Measurements from ENCODE around the gene DENND10.
"Not testable (repeated sequence)": the region's sequence is repeated elsewhere in the genome, so short reads cannot be mapped to it uniquely, and the experiment has no call there.

The DENND10 gene

DNA sequence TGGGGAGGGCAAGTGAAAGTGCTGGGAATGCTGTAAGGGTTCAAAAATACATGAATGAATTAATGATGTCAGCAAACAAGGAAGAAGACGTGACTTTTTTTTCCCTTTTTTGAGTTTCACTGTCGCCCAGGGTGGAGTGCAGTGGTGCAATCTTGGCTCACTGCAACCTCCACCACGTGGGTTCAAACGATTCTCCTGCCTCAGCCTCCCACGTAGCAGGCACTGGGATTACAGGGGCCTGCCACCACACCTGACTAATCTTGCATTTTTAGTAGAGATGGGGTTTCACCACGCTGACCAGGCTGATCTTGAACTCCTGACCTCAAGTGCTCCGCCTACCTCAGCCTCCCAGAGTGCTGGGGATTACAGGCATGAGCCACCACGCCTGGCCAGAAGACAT, 30.0 kb downstream of the DENND10 start:
- peak; percentile 12 for DNase-seq

DNA sequence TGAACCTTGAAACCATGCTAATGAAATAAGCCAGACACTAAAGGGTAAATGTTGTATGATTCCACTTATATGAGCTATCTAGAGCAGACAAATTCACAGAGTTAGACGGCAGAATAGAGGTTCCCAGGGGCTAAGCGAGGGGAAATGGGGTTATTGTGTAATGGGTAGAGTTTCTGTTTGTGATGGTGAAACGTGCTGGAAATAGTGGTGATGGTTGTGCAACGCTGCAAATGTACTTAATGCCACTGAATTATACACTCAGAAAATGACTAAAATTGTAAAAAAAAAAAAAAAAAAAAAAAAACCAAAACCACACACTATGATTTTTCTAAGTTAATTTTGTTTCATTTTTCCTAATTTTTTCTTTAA, 31.6 kb downstream of the DENND10 start:
- DNase-seq = peak; percentile 95

DNA sequence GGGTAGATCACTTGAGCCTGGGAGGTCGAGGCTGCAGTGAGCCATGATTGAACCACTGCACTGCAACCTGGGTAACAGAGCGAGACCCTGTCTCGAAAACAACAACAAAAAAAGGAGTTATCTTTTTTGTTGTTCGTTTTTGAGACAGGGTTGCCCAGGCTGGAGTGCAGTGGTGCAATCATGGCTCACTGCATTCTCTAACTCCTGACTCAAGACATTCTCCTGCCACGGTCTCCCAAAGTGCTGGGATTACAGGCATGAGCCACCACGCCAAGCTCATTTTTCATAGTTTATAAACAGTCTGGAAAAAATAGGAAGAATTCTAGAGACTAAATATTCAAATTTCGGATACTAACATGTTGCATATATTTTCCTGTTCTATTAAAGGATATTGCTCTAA, 32.2 kb downstream of the DENND10 start:
- DNase-seq = no peak

DNA sequence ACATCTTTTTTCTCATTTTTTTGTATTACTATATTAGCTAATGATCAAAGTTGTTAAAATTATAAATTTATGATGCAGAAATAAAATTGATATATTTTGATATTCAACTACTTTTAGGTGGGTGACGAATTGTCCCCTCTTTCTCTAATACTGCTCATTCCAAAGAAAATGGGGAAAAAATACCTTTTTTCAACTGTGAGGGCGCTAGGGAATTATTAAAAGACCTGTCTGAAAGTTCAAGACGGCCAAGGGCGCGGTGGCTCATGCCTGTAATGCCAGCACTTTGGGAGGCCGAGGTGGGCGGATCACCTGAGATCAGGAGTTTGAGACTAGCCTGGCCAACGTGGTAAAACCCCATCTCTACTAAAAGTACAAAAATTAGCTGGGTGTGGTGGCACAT, 34.0 kb downstream of the DENND10 start:
- DNase-seq = not testable (repeated sequence)

DNA sequence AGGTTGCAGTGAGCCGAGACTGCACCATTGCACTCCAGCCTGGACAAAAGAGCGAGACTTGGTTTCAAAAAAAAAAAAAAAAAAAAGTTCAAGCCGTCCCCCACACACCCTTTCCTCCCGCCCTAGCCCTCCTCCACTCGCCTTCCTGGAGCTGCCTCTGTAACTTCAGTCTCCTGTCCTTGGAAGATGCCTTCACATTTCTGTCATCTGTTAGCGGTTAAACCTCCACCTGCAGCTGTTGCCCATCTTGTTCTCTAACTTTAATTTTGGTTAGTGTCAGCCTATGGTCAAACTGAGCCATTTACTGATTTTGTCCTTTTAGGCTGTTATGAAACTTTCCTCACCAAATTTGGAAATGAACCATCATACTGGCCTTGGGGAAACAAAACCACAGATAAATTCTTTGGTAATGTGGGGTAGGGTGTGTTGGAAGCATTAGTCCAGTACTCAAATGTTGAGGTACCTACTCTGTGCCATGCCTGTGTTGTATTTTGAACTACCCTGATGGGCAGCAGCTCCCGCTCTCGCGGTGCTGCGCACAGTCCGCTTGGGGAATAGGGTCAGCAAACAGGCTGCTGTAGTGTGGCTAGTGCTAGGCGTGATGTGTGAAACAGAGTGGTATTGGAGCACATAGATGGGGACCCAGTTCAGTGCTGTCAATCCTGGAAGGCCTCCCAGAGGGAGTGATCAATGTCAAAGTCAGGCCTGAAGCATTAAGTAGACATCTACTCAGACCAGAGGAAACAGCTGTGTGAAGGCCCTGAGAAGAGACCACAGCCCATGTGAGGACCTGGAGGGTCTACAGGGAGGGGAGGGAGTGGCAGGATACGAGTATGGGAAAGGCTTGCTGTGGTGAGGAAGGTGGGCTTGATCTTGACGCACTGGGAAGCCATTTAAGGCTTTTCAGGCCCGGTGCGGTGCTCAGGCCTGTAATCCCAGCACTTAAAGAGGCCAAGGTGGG, 34.7 kb downstream of the DENND10 start:
- peak; percentile 85 for DNase-seq

DNA sequence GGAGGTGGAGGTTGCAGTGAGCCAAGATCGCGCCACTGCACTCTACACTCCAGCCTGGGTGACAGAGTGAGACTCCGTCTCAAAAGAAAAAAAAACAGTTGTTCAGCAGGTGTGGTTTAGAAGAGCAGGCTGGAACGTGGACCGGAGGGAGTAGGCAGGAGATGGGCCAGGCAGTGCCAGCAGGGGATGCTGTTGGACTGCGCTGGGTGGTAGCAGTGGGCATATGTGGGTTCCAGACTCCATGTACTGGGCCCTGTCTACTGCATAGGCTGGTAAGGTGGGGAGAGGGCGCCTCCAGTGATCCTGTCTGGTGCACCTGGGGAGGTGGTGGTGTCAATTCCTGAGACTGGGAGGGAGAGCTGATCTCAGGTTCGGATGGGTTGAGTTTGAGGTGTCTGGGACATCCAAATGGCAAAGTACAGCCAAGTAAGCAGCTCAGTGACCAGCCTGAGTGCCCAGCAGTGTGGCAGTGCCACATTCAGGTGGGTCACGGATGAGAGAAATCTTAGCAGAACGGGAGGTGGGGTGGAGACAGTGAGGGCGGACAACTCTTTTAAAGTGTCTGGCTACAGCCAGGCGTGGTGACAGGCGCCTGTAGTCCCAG, 35.7 kb downstream of the DENND10 start:
- peak; percentile 58 for DNase-seq

DNA sequence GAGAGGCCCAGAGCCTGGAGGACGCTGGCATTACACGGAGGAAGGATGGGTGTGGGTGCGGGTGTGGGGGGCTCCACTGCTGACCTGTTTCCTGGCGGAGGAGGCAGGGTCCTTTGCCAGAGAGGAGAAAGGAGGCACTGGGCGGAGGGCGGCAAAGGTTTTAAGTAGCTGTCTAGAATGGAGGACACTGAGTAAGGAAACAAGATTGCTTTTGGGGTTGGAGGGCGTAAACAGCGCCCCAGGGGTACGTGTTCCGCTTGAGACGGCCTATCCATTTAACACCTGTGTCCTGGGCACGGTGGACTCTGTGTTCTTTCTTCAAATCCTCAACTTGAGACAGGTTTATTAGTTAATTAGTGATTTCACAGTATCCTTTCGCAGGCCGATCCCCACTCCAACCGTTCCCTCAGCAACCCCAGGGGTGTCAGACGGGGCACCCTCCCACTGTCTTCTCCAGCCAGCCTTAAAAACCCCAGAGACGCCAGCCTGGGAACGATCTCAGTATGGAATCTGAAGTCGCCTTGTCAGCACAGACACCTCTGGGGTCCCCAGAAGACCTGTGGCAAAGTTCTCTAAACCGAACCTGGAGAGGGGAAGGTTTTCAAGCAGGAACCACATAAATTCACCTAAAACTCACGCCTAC, 36.8 kb downstream of the DENND10 start:
- no peak for DNase-seq

DNA sequence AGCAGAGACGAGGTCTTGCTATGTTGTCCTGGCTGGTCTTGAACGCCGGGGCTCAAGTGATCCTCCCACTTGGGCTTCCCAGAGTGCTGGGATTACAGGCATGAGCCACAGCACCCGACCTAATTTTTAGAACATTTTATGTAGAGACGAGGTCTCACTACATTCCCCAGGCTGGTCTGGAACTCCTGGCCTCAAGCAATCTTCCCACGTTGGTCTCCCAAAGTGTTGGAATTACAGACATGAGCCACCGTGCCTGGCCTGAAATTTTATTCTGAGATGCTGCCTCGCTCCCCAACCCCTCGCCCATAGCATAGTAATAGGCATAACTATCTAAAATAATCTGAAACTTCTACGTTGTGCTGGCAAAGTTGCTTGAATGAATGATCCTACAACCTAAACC, 39.7 kb downstream of the DENND10 start:
- no peak for DNase-seq

DNA sequence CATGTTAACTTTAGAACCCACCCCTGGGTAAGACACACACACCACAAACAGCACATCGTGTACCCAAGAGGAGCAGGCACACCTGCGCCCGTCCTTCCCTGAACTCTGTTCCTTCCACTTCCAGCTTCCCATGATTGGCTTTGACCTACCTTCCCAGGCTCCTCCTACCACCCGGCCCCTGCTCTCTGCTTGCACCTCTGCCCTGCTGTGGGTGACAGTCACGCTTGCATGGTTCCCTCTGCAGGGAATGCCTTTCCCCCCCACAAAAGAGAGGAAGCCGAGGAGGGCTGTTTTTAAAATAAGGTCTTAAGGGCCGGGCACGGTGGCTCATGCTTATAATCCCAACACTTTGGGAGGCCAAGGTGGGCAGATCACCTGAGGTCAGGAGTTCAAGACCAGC, 45.2 kb downstream of the DENND10 start:
- DNase-seq = no peak

DNA sequence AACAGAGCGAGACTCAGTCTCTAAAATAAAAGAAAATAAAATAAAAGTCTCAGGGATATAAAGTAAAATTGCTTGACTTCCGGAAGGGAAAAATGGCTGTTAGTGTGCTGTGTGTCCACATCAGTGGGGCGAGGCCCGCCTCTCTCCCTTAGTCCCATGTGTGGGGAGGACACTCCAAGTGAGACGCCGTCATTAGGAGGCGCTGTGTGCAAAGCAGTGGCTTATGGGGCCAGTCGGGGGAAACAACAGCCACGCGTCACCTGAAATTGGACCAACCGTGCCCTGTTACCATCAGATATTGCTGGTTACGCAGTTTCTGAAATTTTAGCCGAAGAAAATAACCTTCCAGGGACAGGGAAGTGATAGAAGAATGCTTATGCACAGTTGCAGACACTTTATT, 45.8 kb downstream of the DENND10 start:
- DNase-seq = no peak

DNA sequence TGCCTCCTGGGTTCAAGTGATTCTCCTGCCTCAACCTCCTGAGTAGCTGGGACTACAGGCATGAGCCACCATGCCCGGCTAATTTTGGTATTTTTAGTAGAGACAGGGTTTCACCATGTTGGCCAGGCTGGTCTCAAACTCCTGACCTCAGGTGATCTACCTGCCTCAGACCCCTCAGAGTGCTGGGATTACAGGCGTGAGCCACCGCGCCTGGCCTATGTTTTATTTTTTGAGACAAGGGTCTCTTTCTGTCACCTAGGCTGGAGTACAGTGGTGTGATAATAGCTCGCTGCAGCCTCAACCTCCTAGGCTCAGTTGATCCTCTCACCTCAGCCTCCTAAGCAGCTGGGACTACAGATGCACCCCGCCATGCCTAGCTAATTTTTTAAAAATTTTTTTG, 47.7 kb downstream of the DENND10 start:
- DNase-seq = not testable (repeated sequence)

DNA sequence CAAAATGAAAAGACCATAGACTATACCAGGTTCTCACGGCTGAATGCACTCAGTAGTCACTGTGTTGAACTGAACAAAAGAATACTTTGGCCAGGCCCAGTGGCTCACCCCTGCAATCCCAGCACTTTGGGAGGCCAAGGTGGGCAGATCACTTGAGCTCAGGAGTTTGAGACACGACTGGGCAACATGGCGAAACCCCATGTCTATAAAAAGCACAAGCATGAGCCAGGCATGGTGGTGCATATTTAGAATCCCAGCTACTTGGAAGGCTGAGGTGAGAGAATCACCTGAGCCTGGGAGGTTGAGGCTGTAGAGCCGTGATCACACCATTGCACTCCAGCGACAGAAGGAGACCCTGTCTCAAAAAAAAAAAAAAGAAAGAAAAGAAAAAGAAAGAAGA, 49.1 kb downstream of the DENND10 start:
- DNase-seq = no peak

DNA sequence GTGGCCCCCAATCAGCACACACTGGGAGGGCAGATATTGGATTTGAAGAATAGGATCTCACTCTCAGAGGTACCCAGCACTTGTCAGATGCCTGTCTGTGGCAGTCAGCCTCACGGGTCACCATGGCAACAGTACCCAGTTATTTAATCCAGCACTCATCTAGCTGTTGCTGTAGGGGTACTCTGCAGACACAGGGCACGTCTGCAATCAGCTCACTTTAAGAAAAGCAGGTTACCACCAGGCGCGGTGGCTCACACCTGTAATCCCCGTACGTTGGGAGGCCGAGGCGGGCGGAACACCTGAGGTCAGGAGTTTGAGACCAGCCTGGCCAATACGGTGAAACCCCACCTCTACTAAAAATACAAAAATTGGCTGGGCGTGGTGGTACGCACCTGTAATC, 49.7 kb downstream of the DENND10 start:
- DNase-seq = no peak

DNA sequence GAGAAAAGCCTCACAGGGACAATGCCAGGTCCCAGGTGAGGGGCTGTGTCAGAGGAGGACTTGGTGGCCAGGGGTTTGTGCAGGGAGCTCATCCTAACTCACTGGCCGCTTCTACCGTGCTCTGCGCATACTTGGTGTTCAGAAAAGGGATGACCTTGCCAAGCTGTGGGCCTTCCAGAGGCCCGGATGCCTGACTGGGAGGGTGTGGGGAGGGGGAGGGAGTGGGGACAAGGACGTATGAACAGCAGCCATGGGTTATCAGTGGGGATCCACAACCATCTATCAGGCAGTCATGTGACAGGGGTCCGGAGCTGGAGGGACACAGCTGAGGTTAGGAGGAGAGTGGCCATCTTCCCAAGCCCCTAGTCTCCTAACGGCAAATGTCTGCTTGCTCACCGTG, 55.4 kb downstream of the DENND10 start:
- DNase-seq = no peak

DNA sequence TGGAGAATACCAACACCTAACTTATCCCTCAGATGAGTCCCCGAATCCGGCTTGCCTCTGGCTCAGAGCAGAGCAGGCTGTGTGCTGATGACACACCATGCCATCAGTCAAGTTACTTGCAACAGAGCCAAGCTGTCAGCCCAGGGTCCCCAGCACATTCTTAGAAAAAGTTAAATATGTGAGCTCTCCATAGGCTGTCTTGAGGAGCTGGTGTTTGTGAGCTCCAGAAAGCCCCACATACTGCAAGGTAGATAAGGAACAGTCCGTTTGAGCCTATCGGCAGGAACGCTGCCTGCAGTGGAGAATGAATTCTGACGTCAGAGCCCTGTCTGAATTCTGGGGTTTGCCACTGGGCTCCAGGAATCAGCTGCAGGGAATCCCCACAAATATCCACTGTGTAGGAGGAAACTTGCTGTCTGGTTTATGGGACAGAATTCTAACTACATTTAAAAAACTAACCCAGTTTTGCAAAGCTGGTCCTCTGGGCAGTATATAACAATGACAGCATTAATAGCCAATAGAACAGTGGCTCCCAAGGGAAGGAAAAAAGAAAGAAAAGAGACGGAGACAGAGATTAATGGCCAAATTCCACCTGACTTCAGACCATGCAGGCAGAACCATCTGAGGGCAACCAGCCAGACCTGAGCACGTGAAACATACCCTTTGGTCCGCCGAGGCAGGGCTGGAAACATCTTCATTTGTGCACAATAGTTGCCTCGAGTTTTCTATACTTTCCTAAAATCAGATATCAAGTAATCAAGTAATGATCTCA, 58.0 kb downstream of the DENND10 start:
- DNase-seq = no peak

DNA sequence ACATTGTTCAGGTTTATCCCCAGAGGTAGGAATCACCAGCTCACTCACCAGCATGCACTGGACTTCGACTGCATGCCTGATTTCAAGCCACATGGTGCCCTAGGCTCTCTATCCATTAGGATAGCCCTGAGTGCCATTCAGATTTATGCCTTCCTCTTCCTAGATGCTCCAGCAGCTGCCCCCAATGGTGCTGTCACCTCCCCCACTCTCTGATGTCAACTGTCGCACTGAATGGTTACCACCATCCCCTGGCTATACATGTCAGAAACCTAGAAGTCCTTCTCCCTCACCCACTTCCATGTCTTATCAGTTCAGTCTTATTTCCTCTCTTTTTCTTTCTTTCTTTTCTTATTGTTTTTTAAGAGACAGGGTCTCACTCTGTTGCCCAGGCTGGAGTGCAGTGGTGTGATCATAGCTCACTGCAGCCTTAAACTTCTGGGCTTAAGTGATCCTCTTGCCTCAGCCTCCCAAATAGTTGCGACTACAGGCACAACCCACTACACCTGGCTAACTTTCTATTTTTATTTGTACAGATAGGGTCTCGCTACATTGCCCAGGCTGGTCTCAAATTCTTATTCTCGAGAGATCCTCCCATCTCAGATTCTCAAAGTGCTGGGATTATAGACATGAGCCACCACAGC, 58.7 kb downstream of the DENND10 start:
- DNase-seq = no peak

DNA sequence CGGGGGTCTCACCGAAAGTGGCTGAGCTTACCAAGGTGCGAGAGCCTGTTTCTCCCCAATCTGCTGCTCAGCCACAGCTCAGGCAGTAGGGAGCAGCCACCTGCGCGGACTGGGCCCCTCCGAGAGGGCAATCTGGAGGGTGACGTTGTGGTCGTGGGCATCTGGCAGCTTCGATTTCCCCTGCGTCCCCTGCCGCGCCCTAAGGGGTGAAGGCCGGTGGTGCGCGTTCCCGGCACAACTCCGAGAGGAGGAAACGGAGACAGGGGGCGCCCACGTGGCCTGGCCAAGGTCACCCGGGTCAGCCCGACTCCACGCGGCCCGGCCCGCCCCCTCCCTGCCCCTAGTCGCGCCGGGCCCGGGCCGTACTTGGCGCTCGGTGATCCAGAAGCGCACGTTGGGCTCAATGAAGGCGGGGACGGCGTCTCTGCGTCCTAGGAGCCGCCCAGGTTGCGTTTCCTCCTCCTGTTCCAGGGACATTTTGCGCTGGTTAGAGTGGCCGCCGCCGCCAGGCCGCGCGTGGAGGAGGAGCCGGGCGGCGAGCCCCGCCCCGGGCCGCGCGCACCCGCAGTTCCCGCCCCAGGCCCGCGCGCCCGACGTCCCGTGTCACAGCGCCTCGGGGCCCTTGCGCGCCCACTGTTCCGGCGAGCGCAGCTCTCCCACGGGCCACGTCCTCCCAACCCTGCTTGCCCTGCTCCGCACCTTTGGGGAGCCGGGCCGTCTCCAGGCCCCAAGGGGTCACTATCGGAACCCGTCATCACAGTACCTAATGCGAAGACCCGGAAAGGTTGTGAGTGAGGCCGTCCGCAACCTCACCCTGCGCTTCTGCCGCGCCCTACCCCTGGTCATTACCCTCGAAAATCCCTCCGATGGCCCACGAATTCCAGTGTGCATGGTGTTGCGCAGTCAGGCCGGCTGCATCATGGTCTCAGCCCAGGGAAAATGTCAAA, 61.5 kb downstream of the DENND10 start, which contains the start of gene SFXN4:
Gene SFXN4 (minus strand): TSS at position 544 of the 947 bp plus-strand sequence. CDS start 67 bp downstream, at position 477.
- peak; percentile 81 for DNase-seq

DNA sequence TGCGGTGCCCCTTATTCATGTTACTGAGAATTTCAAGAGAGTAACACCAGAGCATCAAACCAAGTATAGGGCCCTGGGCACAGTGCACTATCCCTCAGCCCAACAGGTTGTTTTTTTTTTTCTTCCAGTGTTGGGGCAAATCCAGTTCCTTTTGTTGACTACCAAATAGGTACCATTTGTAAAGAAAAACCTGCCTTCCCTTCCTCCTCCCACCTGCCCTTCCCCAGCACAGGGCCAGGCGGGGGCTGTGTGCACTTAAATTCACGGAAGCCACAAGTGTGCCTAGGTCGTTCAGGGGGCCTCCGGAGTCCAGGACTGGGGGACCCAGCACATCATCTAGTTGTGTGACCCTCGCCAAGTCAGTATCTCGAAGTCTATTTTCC, 62.2 kb downstream of the DENND10 start:
- peak; percentile 34 for DNase-seq

DNA sequence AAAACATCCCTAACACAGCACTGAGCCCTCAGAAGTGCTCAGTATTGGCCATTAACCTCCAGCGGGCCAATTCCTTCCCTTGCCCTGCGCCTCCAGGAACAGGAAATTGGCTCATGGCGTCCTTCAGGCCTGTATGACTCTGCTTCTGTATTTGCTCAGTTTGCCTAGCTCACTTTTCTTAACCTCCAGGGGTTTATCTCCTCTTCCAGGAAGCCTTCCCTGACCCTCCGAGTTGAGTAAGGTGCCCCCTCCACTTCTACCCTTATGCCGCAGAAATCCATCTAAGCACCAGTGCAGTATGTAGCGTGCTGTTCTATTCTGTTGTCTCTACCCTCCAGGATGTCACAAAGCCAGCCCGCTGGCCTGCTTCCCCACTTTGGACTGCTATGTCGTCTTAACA, 62.7 kb downstream of the DENND10 start:
- peak; percentile 57 for DNase-seq

DNA sequence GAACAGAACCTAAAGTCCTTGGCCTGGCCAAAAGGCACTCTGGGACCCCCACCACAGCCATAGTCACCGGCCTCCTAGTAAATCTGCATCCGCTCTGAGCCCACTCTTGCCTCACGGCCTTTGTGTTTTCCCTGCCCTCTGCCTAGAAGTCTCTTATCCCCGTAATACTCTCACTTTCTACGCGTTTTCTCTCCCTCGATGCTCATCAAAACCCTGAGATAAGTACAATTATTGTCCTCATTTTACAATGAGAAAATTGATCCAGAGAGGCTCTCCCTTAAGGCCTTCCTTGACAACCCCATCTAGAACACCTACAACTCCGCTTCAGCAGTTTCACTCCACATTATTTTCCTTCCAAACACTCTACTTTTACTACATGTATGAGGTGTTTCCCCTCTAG, 63.1 kb downstream of the DENND10 start:
- no peak for DNase-seq

DNA sequence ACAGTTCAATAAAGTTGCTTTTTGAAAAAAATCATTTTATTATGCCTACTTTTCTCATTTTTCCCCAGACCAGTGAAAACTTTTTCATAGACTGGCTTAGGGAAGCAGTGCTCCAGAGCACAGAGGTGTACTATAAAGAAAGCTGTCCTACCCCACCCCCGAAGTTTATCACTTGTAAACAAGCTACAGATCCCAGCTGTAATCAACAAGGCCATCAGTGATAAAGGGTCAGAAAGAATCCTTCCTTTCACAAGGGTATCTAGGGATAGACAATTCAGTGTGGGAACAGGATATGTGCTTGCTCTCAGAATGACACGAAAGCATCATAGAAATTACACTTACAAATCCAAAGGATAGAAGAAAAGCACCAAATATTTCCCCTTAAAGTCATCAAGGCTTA, 70.2 kb downstream of the DENND10 start:
- DNase-seq = no peak

Measured in GF-D8 (cell line).